C4-2B (cell line): Measurements from ENCODE around the gene FIZ1.

Experiments
- H3K27ac ChIP-seq: fragments of 450-650 bp; 2 replicates; pipeline ENCODE4 v1.5.1; 2017
- CTCF ChIP-seq: fragments of 450-650 bp; conservative IDR thresholded peaks from 2 replicates; pipeline ENCODE4 v1.5.1; 2017; ENCODE audit warnings: mild to moderate bottlenecking
- ZFX ChIP-seq: fragments of 450-650 bp; IDR thresholded peaks from 2 replicates; pipeline ENCODE4 v1.6.1; 2017

FIZ1 gene

DNA sequence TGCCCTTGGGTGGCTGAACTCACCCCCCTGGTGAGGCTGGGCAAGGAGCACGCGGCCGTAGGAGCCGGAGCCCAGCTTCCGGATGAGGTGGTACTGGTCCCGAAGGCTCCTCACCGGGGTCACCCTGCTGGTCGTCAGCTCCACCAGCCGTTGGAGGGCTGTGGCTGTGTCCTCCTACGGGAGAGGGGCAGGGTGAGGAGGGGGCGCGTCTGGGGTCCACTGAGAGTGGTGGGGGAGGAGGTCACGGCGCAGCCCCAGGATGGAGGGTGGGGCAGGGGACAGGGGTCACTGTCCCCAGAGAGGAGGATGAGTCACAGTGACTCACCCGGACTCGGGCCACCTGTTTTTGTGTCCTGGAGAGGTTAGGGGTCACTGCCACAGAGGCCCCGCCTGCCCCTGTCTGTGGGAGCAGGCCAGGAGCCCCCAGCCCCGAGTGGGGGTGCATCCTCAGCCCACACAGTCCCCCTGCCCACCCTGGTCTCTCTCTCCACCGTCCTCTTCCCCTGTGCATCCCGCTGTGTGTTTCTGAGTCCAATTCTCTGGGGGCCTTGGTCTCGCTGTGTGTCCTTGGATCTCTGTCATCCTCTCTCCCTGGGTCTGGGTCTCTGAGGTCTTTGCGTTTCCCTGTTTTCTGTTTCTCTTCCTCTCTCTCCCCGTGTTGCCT is 54.4 kb downstream of the FIZ1 start:
- no peak overlapping the region for H3K27ac ChIP-seq
- no peak for TF ChIP-seq CTCF
- TF ChIP-seq ZFX: no peak

DNA sequence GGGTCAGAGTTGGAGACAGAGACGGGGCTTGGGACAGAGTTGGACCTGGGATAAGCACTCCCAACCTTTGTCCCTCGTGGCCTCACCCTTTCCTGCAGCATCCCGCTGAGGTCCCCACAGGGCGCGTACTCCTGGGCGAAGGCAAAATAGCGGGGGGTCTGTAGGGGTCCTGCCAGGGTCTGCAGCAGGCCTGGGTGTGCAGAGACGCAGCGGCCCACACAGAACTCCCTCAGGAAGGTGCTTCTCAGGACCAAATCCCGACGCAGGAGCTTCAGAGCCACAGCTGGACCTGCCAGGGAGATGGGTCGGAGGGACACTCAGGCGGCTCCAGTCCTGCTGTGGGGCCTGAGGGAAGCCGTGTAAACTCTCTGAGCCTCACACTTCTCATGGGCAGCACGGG is 55.3 kb downstream of the FIZ1 start:
- no peak for TF ChIP-seq ZFX
- TF ChIP-seq CTCF: no peak
- H3K27ac ChIP-seq: no peak overlapping the region

- no peak overlapping the region for H3K27ac ChIP-seq
- TF ChIP-seq ZFX (no peak), CTCF (no peak)
Observed at GRCh38 chr19:55543567-55543966, 55.8 kb downstream of the FIZ1 start.

GRCh38 chr19:55542292-55542855 is 56.9 kb downstream of the FIZ1 start:
- TF ChIP-seq CTCF (no peak), ZFX (no peak)
- H3K27ac ChIP-seq: no peak overlapping the region
